A673 (cell line): ENCODE measurements around the gene MED12L. TPM values are rescaled to one million over a fixed set of nuclear protein-coding genes. Genes with fewer than 3 reads are reported as not detected.

ENCODE experiments used
- BruUV-seq: library from RNA; stranded (reverse); fragments of 400-500 nt; replicated peaks from 2 replicates; lab custom pipeline; 2021; lab: Mats Ljungman, UMichigan
- CTCF ChIA-PET: fragments of 300-600 bp; sonication (Branson Sonifier 250); formaldehyde crosslinking; loops from one replicate; lab custom pipeline; 2022; ENCODE audit warnings: antibody characterized with exemption; lab: Charles Lee
- POLR2A ChIA-PET: fragments of 300-600 bp; sonication (Branson Sonifier 250); formaldehyde crosslinking; loops from one replicate; lab custom pipeline; 2022; ENCODE audit warnings: antibody characterized with exemption; ENCODE audit not compliant: low non-redundant PET; lab: Charles Lee
- DNase-seq: peaks from one replicate; pipeline ENCODE4 v3.0.0-alpha.2; 2015; ENCODE audit warnings: low spot score
- H3K27ac ChIP-seq: fragments of 200-600 bp; sonication (generic); 2 replicates; pipeline ENCODE4 v1.5.1; 2016; ENCODE audit warnings: mixed run types, low read depth, mild to moderate bottlenecking, mixed read lengths, antibody characterized with exemption, low read length; ENCODE audit not compliant: poor library complexity, severe bottlenecking
- H3K27me3 ChIP-seq: fragments of 200-600 bp; sonication (generic); replicated peaks from 2 replicates; pipeline ENCODE4 v1.6.1; 2017; ENCODE audit warnings: mixed run types, low read depth, mild to moderate bottlenecking, mixed read lengths, antibody characterized with exemption, low read length; ENCODE audit not compliant: insufficient read depth, poor library complexity
- H3K36me3 ChIP-seq: fragments of 200-600 bp; sonication (generic); 2 replicates; pipeline ENCODE4 v1.6.1; 2016; ENCODE audit warnings: mixed run types, mild to moderate bottlenecking, mixed read lengths, antibody characterized with exemption, low read length; ENCODE audit not compliant: insufficient read depth, poor library complexity, severe bottlenecking
- H3K4me1 ChIP-seq: fragments of 200-600 bp; sonication (generic); 2 replicates; pipeline ENCODE4 v1.6.1; 2017; ENCODE audit warnings: mixed run types, mild to moderate bottlenecking, mixed read lengths, antibody characterized with exemption, low read length; ENCODE audit not compliant: insufficient read depth, poor library complexity, severe bottlenecking
- H3K4me3 ChIP-seq: fragments of 200-600 bp; sonication (generic); 2 replicates; pipeline ENCODE4 v1.5.1; 2016; ENCODE audit warnings: low read depth, mixed run types, mild to moderate bottlenecking, mixed read lengths, low read length; ENCODE audit not compliant: poor library complexity, severe bottlenecking
- H3K9me3 ChIP-seq: fragments of 200-600 bp; sonication (generic); 2 replicates; pipeline ENCODE4 v1.6.1; 2016; ENCODE audit warnings: mixed run types, low read depth, mild to moderate bottlenecking, mixed read lengths, antibody characterized with exemption, low read length; ENCODE audit not compliant: poor library complexity, severe bottlenecking
- CTCF ChIP-seq: fragments of 300-800, 200-600 bp; sonication (generic); conservative IDR thresholded peaks from 2 replicates; pipeline ENCODE4 v1.5.1; 2017; ENCODE audit warnings: low read depth, mild to moderate bottlenecking, antibody characterized with exemption, low read length, moderate library complexity, mixed read lengths
- EZH2 ChIP-seq: fragments of 200-600 bp; sonication (generic); IDR thresholded peaks from 2 replicates; pipeline ENCODE4 v1.6.1; 2017; ENCODE audit warnings: borderline replicate concordance, low read depth, mild to moderate bottlenecking, mixed read lengths, antibody characterized with exemption, low read length; ENCODE audit not compliant: poor library complexity, severe bottlenecking
- intact Hi-C: fragments of 100-400 bp; cut with micrococcal nuclease; formaldehyde crosslinking; loops from one replicate; pipeline ENCODE4 v1.10.0; 2022; ENCODE audit not compliant: unreplicated experiment
- total RNA-seq: library from RNA; stranded (reverse); gene quantifications from 2 replicates; pipeline ENCODE4 v1.2.3, GENCODE V29; 2021

Gene MED12L
- total RNA-seq, 1 experiment from 2014 or later: 0.71 TPM

GRCh38 chr3:151201051-151201730 lies 115.7 kb downstream of the MED12L start:
- ChIA-PET POLR2A (no interaction called here), CTCF (no interaction called here)
- intact Hi-C loops: no loop called here
- Histone ChIP-seq H3K27me3 (no peaks in the 10 kb centered on the region), H3K9me3 (no peaks in the 10 kb centered on the region), H3K4me3 (no peak overlapping the region), H3K27ac (no peak overlapping the region), H3K36me3 (no peaks in the 10 kb centered on the region), H3K4me1 (no peaks in the 10 kb centered on the region)
- BruUV-seq: no TSS peak
- no peak for DNase-seq
- TF ChIP-seq EZH2 (no peak), CTCF (no peak)

DNA sequence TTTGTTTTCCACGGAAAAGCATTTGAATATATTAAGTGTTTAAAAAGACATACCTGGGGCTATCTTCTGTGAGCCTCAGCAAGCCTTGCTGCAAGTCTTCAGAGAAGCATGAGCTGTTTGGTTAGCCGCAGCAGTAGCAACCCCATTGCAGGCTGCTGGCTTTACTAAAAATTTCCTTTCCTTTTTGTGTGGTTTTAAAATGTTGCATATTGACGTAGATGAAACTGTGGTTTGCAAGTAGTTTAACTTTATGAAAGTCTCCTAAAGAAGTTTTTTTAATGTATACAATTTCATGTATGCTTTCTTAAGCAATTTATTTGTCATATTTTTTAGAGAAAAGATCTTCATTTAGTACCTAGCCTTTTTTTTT lies 117.6 kb downstream of the MED12L start, which contains the start of gene GPR171:
Gene GPR171 (minus strand): TSS at position 166 of the 370 bp plus-strand sequence. CDS start 3,830 bp downstream, outside the sequence.
- no TSS peak for BruUV-seq
- DNase-seq: no peak
- no peaks in the 10 kb centered on the region for H3K27me3 ChIP-seq
- no peak for TF ChIP-seq EZH2
- no peak for TF ChIP-seq CTCF
- H3K4me3 ChIP-seq: no peak within 1 kb of the TSS
- ChIA-PET CTCF (no interaction called here), POLR2A (no interaction called here)
- H3K4me1 ChIP-seq: no peaks in the 10 kb centered on the region
- H3K36me3 ChIP-seq: no peaks in the 10 kb centered on the region
- H3K9me3 ChIP-seq: no peaks in the 10 kb centered on the region
- no peak within 1 kb of the TSS for H3K27ac ChIP-seq
- intact Hi-C loops: no loop called here

DNA sequence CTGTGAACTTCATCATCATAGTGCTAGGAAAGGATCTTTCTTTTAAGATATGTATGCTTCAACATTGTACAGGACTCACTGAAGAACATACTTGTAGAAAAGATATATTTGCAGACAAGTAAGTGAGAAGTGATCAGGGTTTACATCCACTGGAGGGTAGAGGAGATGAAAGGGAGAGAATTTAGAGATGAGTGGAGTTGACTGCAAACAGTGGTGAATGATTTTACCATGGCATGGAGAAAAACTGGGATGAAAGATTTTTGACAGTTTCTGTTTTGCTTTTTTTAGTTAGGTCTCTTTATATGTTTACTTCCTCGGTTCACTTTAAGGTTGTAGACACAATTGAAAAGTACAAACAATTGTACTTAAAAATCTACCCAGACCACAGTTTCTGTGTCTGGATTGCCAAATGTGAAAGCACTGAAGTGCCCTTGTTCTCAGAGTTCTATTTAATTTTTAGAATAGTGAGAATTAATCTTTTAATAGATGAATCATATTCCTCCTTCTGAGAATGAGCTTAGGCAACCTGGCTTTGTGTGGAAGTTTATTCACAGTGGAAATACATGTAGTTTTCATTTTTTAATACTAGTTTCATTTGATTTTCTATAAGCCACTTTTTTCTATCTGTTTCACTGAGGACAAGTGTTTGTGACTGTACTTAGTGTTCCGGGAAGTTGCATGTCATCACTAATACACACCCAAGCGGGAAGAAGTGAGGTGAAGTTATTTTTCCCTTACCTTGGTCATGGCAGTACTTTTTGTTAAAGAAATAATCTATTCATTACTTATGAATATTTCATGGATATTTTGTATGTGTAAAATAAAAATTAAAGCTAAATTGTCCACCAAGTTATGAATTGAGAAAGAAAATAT lies 119.3 kb downstream of the MED12L start:
- no peak for TF ChIP-seq CTCF
- TF ChIP-seq EZH2: no peak
- Histone ChIP-seq H3K27me3 (no peaks in the 10 kb centered on the region), H3K27ac (no peak overlapping the region), H3K36me3 (no peaks in the 10 kb centered on the region), H3K4me3 (no peak overlapping the region), H3K9me3 (no peaks in the 10 kb centered on the region), H3K4me1 (no peaks in the 10 kb centered on the region)
- intact Hi-C loops: no loop called here
- no TSS peak for BruUV-seq
- ChIA-PET POLR2A (no interaction called here), CTCF (interaction anchor here (0.5 kb wide), 1 partner anchor 620 kb away, joined by 6 read pairs; no protein-coding TSS in a partner anchor)
- DNase-seq: no peak
